Activated CD4-positive, alpha-beta T cell treated with anti-CD3 and anti-CD28 coated beads, Interleukin-2, amount 50 U/mL, for 24 hours (primary cell): ENCODE results near the gene RBMXL3.
"Not testable (repeated sequence)": the region's sequence is repeated elsewhere in the genome, so short reads cannot be mapped to it uniquely, and the experiment has no call there.

Experiments used
- DNase-seq, 2 donors: peaks; one replicate each; pipeline ENCODE4 v3.0.0-alpha.2; 2020; ENCODE audit warnings: low read depth in 1 of 2, low spot score in 1 of 2

RBMXL3 gene

DNA sequence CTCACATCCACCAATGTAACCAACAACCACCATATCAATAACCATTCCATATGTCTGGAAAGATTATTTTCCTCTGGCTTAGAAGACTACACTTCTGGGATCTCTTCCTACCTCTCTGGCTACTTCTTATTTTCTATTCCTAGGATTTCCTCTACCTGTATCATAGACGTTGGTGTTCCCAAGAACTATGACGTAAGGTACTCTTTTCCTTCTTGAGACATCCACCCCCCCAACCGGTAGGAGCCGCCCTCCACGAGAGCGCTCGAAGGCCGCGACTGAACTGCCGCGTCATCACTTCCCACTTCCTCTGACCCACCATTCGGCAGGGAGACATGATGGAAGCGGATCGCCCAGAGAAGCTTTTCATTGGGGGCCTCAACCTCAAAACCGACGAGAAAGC is at the start of gene RBMXL3:
Gene RBMXL3, plus strand, starts transcription at position 301 of the 400 bp plus-strand sequence. Its CDS starts 32 bp downstream, at position 333.
- DNase-seq = no peak

DNA sequence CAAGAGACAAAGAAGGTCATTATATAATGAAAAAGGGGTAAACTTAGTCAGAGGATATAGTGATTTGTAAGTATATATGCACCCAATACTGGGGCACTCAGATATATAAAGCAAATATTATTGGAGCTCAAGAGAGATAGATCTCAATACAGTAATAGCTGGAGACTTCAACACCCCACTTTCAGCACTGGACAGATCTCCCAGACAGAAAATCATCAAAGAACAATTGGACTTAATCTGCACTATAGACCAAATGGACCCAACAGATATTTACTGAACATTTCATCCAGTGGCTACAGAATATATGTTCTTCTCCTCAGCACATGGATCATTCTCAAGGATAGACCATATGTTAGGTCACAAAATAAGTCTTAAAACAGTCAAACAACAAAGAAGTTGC is 47.2 kb upstream of the RBMXL3 start:
- no peak for DNase-seq

- DNase-seq = no peak
These were observed 42.0 kb upstream of the RBMXL3 start for GRCh38 chrX:115147220-115147619.

- no peak for DNase-seq
These were observed 16.0 kb upstream of the RBMXL3 start for GRCh38 chrX:115173181-115173580.

- no peak for DNase-seq
These were observed 14.7 kb upstream of the RBMXL3 start for GRCh38 chrX:115174548-115174947.

GRCh38 chrX:115177932-115178331 is 11.3 kb upstream of the RBMXL3 start:
- no peak for DNase-seq

GRCh38 chrX:115178473-115178872 is 10.7 kb upstream of the RBMXL3 start:
- no peak for DNase-seq

- no peak for DNase-seq
These were observed 5.2 kb upstream of the RBMXL3 start for GRCh38 chrX:115183980-115184379.

GRCh38 chrX:115189646-115190635 is 731 bp downstream of the RBMXL3 start:
- no peak for DNase-seq

GRCh38 chrX:115190636-115191489 is 1.7 kb downstream of the RBMXL3 start:
- no peak for DNase-seq

DNA sequence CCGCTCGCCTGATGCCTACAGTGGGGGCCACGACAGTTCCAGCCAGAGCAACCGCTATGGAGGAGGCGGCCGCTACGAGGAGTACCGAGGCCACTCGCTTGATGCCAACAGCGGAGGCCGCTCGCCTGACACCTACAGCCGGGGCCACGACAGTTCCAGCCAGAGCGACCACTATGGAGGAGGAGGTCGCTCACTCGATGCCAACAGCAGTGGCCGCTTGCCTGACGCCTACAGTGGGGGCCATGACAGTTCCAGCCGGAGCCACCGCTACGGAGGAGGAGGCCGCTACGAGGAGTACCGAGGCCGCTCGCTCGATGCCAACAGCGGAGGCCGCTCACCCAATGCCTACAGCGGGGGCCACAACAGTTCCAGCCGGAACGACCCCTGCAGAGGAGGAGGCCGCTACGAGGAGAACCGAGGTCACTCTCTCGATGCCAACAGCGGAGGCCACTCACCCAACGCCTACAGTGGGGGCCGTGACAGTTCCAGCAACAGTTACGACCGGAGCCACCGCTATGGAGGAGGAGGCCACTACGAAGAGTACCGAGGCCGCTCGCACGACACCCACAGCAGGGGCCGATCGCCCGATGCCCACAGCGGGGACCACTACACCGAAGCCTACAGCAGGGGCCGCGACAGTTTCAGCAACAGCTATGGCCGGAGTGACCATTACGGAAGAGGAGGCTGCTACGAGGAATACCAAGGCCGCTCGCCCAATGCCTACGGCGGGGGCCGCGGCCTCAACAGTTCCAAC is 2.5 kb downstream of the RBMXL3 start:
- DNase-seq = no peak

GRCh38 chrX:115192244-115192700 is 3.1 kb downstream of the RBMXL3 start:
- DNase-seq = no peak

DNA sequence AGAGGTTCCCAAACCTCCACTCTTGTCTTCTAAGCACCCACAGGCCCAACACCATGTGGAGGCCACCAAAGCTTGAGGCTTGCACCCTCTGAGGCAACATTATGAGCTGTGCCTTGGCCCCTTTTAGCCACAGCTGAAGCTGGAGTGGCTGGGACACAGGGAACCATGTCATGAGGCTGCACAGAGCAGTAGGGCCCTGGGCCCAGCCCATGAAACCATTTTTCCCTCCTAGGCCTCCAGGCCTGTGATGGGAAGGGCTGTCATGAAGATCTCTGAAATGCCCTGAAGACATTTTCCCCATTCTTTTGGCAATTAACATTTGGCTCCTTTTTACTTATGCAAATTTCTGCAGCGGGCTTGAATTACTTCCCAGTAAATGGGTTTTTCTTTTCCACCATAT is 14.8 kb downstream of the RBMXL3 start:
- DNase-seq = no peak

DNA sequence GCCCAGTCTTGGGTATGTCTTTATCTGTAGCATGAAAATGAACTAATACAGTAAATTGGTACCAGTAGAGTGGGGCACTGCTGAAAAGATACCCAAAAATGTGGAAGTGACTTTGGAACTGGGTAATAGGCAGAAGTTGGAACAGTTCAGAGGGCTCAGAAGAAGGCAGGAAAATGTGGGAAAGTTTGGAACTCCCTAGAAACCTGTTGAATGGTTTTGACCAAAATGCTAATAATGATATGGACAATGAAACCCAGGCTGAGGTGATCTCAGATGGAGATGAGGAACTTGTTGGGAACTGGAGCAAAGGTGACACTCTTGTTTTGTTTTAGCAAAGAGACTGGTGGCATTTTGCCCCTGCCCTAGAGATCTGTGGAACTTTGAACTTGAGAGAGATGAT is 20.3 kb downstream of the RBMXL3 start:
- DNase-seq = not testable (repeated sequence)

GRCh38 chrX:115214151-115214550 is 24.9 kb downstream of the RBMXL3 start:
- no peak for DNase-seq

DNA sequence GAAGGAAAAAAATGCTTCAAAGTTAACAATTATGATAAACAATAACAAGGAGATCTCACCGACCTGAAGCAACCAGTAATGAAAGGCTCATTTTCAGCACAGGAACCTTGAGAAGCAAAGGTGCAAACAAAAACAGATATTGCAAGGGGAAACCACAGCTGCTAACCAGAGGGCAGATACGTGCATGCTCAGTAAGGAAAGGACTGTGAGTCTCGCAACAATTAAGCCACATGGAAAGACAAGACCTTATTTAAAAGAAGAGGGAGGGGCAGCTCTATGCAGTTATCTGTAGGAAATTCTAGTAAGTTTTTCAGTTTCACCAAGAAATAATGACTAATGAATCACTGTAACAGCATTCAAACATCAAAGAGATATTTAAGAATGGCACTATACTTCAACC is 25.4 kb downstream of the RBMXL3 start:
- DNase-seq = no peak

GRCh38 chrX:115217346-115217745 is 28.1 kb downstream of the RBMXL3 start:
- DNase-seq = not testable (repeated sequence)

DNA sequence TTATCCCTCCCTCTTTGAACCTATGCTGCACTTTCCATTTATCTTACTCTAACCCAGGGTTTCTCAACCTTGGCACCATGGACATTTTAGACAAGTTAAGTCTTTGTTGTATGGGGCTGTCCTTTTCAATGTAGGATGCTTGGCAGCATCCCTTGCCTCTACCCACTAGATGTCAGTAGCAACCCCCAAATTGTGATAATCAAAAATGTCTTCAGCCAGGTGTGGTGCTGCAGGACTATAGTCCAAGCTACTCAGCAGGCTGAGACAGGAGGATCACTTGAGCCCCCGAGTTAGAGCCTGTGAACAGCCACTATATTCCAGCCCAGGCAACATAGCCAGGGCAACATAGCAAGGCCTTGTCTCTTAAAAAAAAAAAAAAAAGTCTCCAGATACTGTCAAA is 37.7 kb downstream of the RBMXL3 start:
- DNase-seq = no peak

DNA sequence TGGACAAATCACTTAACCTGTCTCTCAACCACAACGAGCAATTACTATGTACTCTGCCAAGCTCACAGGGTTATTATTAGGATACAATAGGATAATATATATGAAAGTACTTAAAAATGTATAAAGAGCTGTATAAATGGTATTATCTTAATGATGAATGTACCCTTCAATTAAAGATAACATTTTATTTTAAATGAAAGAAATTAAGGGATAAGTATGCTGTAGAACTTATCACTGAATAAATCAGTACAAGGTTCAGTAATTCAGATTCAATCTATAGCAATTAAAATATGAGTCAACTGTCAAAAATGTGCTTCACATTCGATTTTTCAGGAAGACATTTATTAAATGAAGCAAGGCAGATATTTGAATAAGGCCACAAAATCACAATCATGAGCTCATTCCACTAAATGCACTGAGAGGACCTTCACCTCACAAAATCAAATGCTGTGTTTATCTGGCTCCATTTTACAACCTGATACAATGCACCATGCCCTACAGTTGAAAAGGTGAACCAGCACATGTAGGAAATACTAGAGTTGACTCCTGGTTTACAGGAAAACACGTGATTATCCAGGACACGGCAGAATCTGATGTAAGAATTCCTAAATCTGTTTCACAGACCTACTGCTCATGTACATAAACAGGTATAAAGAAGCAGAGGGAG is 40.3 kb downstream of the RBMXL3 start:
- DNase-seq = no peak

GRCh38 chrX:115232933-115233496 is 43.8 kb downstream of the RBMXL3 start:
- DNase-seq = no peak
